Hematopoietic multipotent progenitor cell treated with erythropoietin and hydrocortisone succinate and interleukin-3 and kit ligand, for 8 days (in vitro differentiated cells): ENCODE data around the gene NUDCD3.

ENCODE experiments used
- DNase-seq: peaks from one replicate; pipeline ENCODE4 v3.0.0-alpha.2; 2015

NUDCD3 gene

DNA sequence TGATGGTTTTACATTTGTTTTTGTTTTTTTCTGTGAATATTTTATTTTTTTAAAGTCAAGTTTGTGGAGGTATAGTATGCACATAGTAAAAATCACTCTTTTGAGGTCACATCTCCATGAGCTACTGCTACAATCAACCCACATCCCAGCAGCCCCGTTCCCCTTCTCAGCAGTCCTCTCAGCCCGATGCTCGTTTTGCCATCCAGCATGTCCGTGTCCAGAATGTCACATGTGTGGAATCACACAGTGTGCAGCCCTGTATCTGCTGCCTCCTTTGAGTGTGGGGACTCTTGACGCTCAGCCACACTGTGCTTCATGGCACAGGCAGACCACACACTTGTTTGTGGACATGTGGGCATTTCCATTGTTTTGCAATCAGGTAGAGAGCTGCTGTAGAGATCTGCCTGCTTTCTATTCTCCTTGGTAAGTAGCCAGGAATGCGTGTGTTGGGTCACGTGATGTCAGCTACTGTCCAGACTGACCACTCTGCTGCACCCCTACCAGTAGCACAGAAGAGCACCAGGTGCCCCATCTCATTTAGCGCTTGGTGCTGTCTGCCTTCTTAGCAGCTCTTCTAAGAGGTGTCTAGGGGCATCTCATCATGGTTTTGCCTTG, 93.4 kb downstream of the NUDCD3 start:
- DNase-seq, result no peak

DNA sequence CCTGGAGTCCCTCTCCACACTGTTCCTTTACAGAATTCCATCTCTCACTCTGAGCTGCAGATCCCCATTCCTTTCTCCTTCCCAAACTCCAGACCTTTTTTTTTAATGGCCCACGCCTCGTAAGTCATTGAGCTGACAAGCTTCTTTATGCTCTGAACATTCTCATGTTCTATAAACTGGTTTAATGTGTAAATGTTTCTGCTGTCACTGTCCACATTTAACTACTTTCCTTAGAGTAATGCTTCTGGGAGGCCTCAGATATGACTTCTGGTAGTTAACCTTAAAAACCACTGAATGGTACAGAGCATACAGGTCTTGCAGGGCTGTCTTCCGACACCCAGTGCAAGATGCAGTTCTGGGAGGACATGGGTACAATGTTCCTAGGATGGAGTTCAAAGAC, 94.0 kb downstream of the NUDCD3 start:
- DNase-seq, result no peak

DNA sequence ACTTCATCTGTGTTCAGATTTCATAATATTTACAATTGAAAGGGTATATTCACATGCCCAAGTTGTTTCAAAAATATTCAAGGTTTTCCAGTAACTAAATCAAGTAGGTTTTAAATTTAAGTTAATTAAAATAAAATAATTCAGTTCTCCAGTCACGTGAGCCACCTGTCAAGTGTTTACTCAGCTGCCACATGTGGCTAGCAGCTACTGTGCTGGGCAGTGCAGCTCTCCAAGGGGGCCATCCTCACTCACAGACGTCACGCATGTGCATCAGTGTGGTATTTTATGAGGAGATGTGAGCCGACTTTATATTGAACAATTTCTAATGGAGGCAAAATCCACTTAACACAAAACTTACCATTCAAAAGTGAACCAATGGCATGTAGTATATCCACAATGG, 95.4 kb downstream of the NUDCD3 start:
- DNase-seq, result no peak

DNA sequence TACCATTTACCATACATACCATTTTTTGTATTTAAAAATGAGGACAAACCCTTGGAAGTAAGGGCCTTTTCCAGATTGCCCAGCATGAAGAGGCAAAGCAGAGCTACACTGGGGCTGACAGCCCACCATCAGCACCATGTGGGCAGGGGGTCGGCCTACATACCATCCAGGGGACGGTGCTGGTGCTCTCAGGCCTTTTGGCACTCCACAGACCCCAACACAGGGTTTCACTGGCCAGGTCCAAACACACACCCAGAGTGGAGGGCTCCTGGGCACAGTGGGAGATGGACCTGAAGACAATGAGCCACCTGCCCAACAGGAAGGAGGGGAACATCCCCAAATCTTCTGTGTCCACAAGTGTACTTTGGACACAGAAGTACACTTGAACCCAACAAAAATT, 95.8 kb downstream of the NUDCD3 start:
- DNase-seq, result no peak

DNA sequence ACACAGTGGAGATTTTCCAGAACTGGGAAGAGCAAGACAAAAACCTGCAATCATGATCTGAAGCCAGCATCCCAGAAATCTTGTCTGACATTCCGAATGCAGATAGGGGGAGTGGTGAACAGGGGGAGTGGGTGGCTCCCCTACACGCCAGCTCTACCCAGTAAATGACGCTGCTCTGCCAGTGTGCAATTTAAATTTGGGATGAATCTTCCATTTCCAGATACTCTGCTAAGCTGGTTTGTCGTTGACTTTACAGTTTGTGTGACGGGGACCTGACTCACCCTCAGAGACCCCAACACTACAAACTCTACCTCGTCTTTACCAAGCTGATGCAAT, 96.4 kb downstream of the NUDCD3 start:
- no peak for DNase-seq

DNA sequence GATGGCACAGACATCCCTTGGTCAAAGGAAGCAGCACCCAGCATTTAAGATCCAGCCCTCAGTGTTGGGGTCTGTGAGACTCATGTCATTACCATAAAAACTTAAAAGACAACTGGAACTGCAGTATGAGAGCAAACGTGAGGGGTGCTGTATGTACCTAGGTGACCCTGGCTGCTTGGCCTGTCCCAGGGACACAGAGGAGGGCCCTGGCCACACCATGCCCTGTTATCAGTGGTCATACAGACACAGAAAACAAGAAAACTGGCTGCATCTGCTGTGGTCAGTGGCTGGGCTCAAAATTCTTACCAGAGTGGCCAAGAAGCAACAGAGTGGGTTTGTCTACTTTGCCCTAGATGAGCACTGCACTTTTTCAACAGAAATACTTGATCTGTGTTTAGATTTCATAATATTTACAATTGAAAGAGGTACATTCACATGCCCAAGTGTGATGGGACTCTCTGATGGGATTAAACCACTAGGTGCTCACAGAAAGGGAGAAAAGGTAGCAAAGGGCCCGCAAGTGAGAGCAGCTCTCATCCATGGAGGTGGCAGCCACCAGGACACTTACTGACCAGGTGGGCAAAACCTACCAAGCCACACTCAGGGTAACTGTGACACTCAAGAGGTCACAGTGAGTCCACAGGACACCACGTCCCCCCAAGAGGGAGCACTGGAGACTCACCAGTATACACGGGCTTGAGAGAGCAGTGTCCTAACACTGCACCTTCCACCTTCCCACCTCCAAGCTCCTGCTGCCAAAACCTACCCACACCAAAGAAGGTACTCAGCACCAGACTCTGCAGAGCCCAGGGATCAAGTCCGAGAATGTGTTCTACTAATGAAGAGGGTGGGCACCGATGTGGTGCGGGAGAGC, 97.0 kb downstream of the NUDCD3 start:
- no peak for DNase-seq

DNA sequence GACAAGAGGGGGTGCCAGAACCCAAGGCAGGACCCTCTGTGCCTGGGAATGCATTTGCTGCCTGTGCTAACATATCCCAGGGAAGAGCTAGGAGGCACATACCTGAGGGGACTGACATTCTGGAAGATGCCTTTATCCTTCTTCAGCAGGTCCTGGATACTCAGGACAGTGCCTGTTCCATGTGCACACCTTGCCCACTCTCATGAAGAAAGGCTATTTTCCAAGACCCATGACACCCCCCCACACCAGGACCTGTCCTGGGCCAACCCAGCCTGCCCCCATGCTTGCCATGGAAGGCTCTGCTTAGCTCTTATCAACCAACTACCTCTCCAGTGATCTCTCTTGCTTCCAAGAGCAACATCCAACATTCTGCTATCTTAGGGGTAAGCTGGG, 97.8 kb downstream of the NUDCD3 start:
- DNase-seq, result no peak

DNA sequence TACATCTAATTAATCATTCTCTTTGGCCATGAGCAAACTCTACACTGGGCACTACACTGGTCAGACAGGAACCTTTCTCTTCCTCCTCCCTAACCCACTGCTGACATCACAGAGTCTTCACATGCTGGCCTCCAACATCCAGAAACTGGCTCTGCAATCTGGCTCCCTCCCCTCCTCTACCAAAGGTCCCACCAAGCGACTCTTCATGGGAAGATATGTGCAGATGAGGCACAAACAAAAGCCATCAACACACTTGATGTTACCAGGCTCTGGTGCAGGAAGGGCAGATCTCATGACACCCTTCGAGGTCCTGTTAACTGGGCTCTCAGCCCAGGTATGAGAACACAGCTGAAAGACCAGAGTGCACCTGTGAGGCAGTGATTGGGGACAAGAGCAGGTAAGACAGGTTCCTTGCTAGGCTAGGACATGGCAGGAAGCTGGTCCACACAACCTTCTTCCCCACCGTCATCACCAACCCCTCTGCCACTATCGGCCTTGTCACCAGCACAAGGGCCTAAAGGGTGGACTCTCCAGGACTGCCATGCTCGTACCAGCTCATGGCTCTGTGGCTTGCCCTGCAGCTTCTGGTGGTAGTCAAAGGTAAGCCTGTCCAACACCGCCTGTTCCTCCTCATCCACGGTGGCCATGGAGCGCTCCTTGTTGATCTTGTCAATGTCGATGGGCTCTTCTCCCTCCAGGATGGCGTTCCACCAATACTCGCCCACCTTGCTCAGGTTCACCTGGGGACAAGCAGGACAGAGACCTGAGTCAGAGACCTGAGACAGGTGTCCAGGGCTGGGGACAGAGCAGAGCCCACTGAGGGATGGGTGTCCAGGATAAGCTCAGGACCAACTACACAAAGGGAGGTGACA, 98.5 kb downstream of the NUDCD3 start:
- DNase-seq, result no peak

DNA sequence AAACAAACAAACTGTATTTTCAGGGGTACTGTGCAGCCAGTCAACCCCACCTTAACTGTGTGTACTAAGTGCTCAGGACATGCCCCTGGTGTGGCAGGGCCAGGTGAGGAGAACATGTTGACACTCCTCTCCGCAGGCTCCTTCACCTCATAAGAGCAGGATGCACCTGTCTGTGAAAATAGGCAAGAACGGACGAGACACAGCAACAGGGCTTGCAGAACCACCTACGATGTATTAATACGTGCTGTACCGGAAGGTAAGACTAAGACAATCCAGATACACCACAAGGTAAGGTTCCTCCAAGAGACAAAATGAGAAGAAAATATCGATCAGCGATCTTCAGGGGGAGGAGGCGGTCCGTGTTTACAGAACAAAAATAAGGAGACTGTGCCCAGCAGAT, 99.3 kb downstream of the NUDCD3 start:
- DNase-seq, result no peak

DNA sequence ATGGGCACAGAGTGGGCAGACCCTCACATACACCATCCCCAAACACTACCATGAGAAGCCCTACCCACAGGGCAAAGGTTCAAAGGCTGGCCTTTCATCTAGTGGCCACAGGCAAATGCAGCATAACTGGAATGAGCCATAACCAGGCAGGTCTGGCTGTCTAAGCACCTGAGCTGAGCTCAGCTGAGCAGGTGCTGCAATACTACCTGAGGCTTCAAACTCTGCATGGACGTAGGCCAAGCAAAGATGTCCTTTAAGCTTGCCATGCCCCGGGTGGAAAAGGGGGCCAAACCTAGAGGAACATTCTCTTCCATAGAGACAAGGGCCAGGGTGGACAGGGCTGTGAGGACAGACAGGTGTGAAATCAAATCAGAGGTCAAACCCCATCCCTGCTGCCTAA, 99.8 kb downstream of the NUDCD3 start:
- DNase-seq, result no peak

DNA sequence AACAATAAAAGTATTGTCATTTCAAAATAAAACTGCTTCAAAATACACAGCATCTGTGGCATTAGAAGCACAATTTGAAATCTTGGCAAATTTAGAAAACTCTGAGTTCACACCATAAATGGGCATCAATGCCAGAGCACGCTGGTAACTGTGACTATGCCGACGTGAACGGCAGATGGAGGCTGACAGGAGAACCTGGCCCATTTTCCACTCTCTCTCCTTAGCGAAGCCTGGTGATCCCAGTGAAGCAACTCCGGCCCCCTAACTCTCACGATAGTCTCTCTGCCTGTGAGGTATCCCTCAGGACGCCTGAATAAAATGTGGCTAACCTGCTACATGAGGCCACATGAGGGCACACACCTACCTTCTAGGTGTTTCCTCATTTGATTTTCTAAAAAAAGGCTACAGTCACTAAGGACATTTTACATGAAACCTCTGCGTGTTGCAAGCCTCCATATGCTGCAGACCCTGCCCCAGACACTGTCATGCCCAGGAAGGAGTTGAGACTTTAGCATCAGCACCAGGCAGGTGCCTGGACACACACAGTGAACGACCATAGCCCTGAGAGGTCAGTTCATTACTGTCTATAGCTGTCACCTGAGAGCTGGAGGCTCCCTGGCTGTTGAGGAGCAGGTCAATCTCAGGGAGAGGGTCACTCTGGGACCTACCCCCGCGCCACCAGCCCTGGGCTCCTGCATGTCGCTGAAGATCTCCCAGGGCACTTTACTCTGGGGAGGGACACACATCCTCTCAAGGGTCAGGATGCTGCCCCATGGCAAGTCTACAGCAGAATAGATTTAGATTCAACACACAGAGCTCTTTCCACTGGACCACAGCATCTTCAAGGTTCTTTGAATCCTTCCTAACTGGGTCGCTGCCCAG, 102.1 kb downstream of the NUDCD3 start:
- DNase-seq, result no peak

DNA sequence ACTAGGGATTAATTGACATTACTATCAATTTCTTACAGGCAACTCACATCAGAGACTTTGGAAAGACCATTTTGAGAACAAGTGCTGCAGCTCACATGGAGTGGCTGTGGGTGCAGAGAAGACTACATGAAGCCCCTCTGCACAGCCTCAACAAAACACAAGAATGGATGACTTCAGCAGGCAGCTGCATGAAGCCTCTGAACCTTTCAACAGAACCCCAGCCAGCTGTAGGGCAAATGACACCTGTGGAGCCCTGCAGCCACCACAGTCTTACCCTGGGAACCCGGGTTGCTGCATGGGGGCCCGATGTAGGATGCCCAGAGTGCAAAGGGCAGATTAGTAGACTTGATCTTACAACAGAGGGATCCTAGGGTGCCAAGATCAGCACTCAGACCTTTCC, 103.1 kb downstream of the NUDCD3 start:
- no peak for DNase-seq

DNA sequence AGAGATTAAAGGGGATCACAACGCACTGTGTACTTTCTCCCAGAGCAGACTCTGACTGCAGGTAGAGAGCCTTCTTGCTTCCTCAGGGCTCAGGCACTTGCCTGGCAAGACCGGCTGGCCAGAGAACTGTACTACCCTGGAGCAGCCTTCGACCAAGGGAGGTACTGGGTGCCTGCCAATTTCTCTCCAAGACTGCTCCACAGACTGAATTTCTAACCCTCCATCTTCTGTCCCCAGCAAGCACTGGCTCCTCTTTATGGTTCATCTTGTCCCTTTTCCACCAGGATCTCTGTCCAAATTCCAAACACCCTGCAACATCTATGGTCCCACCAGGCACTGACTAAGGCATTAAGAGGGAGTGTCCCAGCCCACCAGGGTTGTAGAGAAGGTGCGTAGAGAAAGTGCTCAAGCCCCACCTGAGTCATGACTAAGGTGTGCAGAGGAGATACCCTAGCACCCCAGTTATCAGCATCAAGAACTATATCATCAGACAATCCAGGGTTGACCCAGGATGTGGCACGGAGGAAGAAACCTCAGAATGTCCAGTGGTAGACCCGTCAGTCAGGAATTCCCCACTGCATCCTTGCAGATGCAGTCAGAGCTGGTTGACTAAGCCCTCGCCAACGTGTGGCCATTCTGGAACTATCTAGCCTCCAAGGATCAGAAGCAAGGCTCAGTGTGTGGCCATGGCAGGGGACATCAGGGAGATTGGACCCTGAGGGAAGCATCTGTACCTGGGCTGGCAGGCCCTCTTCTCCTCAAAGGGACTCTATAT, 104.1 kb downstream of the NUDCD3 start:
- no peak for DNase-seq

DNA sequence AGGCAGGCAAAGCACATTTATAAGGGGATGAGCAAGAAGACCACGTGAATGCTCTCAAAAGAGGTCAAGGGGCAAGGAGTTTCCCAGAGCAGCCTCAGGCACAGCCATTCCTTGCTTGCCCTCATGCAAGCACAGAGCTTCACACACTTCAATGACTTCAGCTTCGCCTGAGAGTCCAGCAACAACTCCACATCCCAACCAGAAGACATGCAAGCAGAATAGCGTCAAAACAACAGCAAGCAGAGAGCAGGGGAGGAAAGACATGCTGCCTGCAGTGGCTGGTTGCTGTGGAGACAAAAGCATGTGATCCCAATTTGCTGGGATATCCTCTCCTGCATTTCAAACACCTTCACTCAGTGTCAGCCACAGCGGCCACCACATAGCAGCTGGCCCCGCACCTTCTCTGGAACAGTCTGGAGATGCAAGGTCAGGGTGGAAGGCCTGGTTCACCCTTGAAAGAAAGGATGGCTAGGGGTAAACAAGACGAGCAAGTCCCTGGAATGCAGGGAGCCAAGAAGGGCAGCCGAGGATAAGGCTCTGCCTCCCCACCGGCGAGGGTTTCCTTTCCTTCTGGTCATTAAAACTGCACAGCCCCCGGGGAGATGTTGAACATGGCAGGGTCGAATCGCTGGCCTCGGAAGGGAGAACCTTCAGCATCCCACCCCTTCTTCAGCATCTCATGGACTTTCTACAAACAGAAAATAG, 104.9 kb downstream of the NUDCD3 start:
- no peak for DNase-seq

DNA sequence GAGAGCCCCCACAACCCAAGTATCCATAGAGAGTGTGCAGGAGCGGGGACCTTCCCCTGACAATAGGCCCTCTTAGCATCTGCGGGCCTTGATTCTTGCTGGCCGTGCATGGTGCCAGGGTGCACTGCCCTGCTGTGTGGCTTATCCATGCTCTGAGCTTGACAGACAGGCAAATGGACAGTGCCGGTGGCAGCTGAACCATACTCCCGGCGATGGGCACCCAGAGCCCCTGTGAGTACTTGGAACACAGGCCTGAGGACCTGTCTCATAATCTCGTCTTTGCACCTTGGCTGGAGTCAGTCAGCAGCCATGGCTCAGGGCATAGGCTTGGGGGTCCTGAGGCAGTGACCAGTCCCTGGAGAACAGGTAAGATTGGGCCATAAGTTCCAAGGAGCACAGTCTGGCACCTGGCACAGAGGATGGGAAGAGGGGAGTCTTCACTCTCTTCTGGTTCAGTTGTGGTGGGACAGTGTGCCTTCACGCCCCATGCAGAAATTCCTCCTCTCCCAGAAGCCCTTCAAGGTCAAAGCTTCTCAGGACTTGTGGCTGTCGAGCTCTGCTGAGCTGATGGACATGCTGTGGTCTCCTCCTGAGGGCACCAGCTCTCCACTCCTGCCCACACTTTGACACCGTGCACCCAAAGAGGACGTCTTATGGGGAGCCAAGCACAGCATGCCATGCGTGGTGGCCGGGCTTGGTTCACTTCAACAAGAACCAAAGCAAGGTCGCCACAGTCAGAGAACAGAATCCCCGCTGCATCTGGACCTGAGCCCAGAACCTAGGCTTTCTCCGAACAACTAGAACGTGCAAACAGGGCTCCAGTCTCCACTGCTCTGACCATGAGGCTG, 105.6 kb downstream of the NUDCD3 start:
- no peak for DNase-seq

DNA sequence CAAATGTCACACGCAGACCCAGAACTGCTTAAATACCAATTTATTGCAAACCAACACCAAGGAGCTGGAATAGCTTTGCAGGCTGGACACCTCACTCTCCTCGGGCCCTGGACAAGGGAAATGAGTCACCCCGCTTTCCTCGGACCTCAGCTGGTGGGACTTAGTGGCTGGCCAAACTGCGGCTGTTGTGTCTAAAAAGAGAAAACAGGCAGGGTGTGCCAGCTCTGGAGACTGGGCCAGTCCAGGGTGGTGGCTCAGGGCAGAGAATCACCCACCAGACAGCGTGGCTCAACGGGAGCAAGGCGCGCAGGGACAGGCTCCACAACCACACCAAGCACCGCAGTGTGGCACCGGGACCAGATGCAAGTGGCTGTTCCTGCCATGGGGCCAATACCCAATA, 106.9 kb downstream of the NUDCD3 start:
- no peak for DNase-seq

DNA sequence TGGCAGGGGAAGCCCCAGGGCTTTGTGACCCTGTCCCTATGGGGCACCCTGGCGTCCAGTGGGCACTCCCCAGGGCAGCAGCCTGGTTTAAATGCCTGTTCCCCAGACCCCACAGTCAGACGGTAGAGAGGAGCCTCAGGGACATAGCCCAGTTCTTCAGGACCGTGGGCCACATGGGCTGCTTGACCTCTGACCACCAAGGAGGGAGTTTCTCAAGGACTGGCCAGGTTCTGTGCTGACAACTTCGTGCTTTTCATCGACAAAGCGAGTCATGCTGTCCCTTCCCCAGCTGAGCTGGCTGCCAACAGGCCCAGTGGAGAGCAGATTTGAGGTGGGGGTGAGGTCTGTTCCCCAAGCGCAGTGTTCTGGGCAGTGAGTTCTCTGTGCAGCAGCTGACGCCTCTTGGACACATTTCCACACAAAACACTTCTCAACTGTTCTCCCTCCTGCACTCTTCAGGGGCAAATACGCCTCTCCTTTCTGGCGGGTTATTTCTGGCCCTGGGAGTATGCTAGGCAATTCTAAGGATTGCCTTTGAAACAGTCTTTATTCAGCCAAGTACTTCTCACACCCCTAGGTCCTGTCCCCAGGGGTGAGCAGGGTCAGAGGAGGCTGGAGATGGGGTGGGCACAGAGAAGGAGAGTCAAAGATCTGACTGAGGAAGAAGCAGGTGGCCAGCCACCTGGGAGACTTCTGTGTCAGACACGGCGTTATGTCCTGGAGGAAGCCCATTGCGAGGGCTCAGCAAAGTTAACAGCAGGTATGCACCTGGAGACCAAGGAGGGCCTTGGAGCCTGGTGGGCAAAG, 107.8 kb downstream of the NUDCD3 start:
- no peak for DNase-seq

DNA sequence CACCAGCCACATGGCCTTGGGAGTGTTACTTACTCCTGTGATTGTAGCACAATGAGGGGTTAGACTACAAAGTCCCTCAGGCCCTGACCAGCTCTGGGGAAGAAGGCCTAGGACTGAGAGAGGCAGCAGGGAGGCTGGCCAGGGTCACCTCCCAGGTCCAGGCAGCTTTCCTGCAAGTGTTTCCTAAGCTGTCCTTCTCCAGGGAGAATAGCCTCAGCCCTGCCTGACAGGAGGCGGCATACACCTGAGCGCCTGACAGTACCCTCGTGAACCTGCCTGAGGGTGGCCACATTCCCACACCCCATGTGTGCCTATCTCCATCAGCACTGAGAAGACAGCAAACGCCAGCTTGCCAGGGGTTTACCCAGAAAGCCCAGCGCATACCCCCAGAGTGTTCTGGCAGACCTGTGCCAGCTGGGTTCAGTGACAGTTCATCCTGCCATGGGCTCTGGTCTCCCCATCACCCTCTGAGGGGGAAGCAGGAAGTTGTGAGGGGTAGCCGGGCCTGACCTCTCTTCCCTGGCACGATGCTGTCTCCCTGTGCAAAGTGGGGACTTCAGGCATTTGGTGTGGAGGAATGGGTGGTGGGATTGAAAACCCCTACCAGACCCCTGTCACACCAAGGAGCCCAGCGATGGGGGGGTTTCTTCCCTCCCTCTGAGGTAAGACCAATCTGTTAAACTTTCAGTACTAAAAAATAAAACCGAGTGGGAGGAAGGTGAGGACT, 108.8 kb downstream of the NUDCD3 start:
- DNase-seq, result no peak
